NCI-H2081 treated with DMSO at 0.1 percent for 48 hours (cell line): ENCODE data around the gene MBP.

Source experiments
- DNase-seq: peaks from one replicate; lab custom pipeline; 2025; lab: John Stamatoyannopoulos, UW

The MBP gene

GRCh38 chr18:77114415-77115191 is 18.0 kb downstream of the MBP start:
- no peak for DNase-seq

GRCh38 chr18:77114152-77114414 is 18.5 kb downstream of the MBP start:
- DNase-seq = no peak

GRCh38 chr18:77113361-77114151 is 19.0 kb downstream of the MBP start:
- no peak for DNase-seq

- no peak for DNase-seq
Observed at GRCh38 chr18:77112747-77113092, 19.9 kb downstream of the MBP start.

GRCh38 chr18:77111951-77112746 is 20.4 kb downstream of the MBP start:
- DNase-seq = no peak

GRCh38 chr18:77111449-77111848 is 21.1 kb downstream of the MBP start:
- no peak for DNase-seq

GRCh38 chr18:77110936-77111335 is 21.6 kb downstream of the MBP start:
- DNase-seq = no peak

GRCh38 chr18:77110400-77110799 is 22.2 kb downstream of the MBP start:
- DNase-seq = no peak

GRCh38 chr18:77109648-77110019 is 22.9 kb downstream of the MBP start:
- DNase-seq = no peak

- no peak for DNase-seq
Observed at GRCh38 chr18:77108821-77109647, 23.5 kb downstream of the MBP start.

- no peak for DNase-seq
Observed at GRCh38 chr18:77108001-77108692, 24.4 kb downstream of the MBP start.

- no peak for DNase-seq
Observed at GRCh38 chr18:77107292-77107691, 25.3 kb downstream of the MBP start.

GRCh38 chr18:77106331-77106730 is 26.3 kb downstream of the MBP start:
- no peak for DNase-seq

- no peak for DNase-seq
Observed at GRCh38 chr18:77105680-77106079, 26.9 kb downstream of the MBP start.

- DNase-seq = no peak
Observed at GRCh38 chr18:77105028-77105427, 27.6 kb downstream of the MBP start.

GRCh38 chr18:77103991-77104531 is 28.5 kb downstream of the MBP start:
- no peak for DNase-seq

- no peak for DNase-seq
Observed at GRCh38 chr18:77103187-77103850, 29.3 kb downstream of the MBP start.

- no peak for DNase-seq
Observed at GRCh38 chr18:77102259-77103040, 30.1 kb downstream of the MBP start.

- no peak for DNase-seq
Observed at GRCh38 chr18:77101410-77102258, 30.9 kb downstream of the MBP start.
